Measurements from ENCODE around the gene NOP56. TPM values are rescaled to one million over a fixed set of nuclear protein-coding genes. Genes with fewer than 3 reads are reported as not detected.

Gene NOP56
- polyA plus RNA-seq, 4 donors, result 47.2 to 162 (median 98.7) TPM

DNA sequence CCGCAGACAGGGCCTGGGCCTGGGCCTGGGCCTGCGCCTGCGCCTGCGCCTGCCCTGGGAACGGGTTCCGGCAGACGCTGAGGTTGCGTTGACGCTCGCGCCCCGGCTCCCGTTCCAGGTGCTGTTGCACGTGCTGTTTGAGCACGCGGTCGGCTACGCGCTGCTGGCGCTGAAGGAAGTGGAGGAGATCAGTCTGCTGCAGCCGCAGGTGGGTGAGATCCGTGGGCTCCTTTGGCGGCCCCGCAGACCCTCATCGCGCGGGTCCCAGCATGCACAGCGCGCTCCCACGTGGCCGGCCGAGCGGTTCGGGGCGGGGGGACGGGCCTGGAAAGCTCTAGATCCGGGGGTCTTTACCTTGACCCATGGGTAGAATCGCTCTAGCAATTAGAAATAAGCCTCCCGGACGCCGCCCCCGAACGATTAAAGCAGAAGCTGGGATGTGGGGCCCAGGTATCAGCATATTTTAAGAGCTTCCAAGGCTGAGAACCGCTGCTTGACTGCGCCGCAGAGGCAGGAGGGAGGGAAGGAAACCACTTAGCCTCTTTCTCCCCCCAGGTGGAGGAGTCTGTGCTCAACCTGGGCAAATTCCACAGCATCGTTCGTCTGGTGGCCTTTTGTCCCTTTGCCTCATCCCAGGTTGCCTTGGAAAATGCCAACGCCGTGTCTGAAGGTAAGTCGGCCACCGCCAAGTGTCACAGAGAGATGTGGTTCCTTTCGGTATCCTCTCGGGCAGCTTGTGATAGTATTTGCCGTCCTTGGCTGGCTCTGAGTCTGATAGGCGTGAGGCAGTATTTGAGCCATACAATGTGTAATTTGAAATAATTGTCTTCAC is 508 bp downstream of the NOP56 start:
- Histone ChIP-seq H3K4me3 (ENCODE audit: low read depth in 1 of 3, low read length in 3 of 3) (peak overlapping the region; percentile 69 to 95 (median 72)), H3K9me3 (ENCODE audit: control insufficient read depth in 2 of 2, insufficient read depth in 1 of 2, low read depth in 1 of 2, low read length in 1 of 2) (no peaks in the 10 kb centered on the region), H3K27ac (ENCODE audit: low read depth in 1 of 3, low read length in 2 of 3) (peak overlapping the region; percentile 3 to 72 (median 56)), H3K36me3 (ENCODE audit: control insufficient read depth in 3 of 3, insufficient read depth in 2 of 3, low read depth in 1 of 3, low read length in 3 of 3) (peaks cover 6 to 43% (median 17%) of the 10 kb centered on the region in 3 donors), H3K4me1 (ENCODE audit: control insufficient read depth in 3 of 3, insufficient read depth in 2 of 3, low read depth in 1 of 3, low read length in 2 of 3) (peaks cover 0 to 10% (median 0%) of the 10 kb centered on the region in 3 donors), H3K27me3 (ENCODE audit: control insufficient read depth in 3 of 3, insufficient read depth in 3 of 3, low read length in 3 of 3) (no peaks in the 10 kb centered on the region)
- DNase-seq (peak; percentile 47 to 56), FAIRE-seq (no peak)
- 0 to 1% (median 0%) methylated on average over 55 to 56 of the region's 56 CpGs for WGBS, 3 donors

GRCh38 chr20:2653556-2654383 is 1.3 kb downstream of the NOP56 start:
- Histone ChIP-seq H3K36me3 (ENCODE audit: control insufficient read depth in 3 of 3, insufficient read depth in 2 of 3, low read depth in 1 of 3, low read length in 3 of 3) (peaks cover 11 to 51% (median 17%) of the 10 kb centered on the region in 3 donors), H3K4me3 (ENCODE audit: low read depth in 1 of 3, low read length in 3 of 3) (peak overlapping the region; percentile 69 to 95 (median 72)), H3K4me1 (ENCODE audit: control insufficient read depth in 3 of 3, insufficient read depth in 2 of 3, low read depth in 1 of 3, low read length in 2 of 3) (peaks cover 0 to 10% (median 0%) of the 10 kb centered on the region in 3 donors), H3K9me3 (ENCODE audit: control insufficient read depth in 2 of 2, insufficient read depth in 1 of 2, low read depth in 1 of 2, low read length in 1 of 2) (no peaks in the 10 kb centered on the region), H3K27ac (ENCODE audit: low read depth in 1 of 3, low read length in 2 of 3) (peak overlapping the region in 1 of 3 donors; percentile 72), H3K27me3 (ENCODE audit: control insufficient read depth in 3 of 3, insufficient read depth in 3 of 3, low read length in 3 of 3) (no peaks in the 10 kb centered on the region)
- 11 to 21% (median 16%) methylated on average over 24 of the region's 24 CpGs for WGBS, 3 donors
- DNase-seq, result no peak
- FAIRE-seq, result no peak

DNA sequence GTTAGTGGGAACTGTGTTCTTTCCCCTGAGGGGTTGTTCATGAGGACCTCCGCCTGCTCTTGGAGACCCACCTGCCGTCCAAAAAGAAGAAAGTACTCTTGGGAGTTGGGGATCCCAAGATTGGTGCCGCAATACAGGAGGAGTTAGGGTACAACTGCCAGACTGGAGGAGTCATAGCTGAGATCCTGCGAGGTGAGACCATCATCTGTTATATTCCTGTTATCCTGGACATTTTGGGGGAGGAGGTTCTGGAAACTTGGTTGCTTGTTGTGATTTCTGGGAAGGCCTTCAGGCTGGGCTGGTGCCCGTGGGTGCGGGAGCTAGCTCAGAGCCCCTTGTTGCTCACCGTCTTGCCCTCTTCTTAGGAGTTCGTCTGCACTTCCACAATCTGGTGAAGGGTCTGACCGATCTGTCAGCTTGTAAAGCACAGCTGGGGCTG is 2.0 kb downstream of the NOP56 start:
- Histone ChIP-seq H3K9me3 (ENCODE audit: control insufficient read depth in 2 of 2, insufficient read depth in 1 of 2, low read depth in 1 of 2, low read length in 1 of 2) (no peaks in the 10 kb centered on the region), H3K27ac (ENCODE audit: low read depth in 1 of 3, low read length in 2 of 3) (no peak overlapping the region), H3K4me3 (ENCODE audit: low read depth in 1 of 3, low read length in 3 of 3) (peak overlapping the region in 1 of 3 donors; percentile 95), H3K36me3 (ENCODE audit: control insufficient read depth in 3 of 3, insufficient read depth in 2 of 3, low read depth in 1 of 3, low read length in 3 of 3) (peaks cover 15 to 58% (median 17%) of the 10 kb centered on the region in 3 donors), H3K4me1 (ENCODE audit: control insufficient read depth in 3 of 3, insufficient read depth in 2 of 3, low read depth in 1 of 3, low read length in 2 of 3) (peaks cover 0 to 10% (median 0%) of the 10 kb centered on the region in 3 donors), H3K27me3 (ENCODE audit: control insufficient read depth in 3 of 3, insufficient read depth in 3 of 3, low read length in 3 of 3) (no peaks in the 10 kb centered on the region)
- DNase-seq (no peak), FAIRE-seq (no peak)
- 63 to 75% (median 70%) methylated on average over 9 of the region's 9 CpGs for WGBS, 3 donors

DNA sequence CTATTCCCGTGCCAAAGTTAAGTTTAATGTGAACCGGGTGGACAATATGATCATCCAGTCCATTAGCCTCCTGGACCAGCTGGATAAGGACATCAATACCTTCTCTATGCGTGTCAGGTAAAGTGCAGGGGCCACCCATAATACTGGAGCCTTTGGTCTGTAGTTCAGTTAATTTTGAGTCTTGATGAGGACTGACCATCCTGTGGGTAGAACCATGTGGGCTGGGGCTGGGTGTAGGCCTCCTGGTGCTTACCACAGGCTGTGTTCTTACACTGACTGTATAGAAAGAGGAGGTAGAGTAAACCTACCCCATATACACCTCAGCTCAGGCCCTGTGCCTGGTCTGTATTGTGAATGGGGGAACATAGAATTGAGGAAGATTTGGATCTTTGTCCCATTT is 2.4 kb downstream of the NOP56 start:
- peaks cover 0 to 10% (median 0%) of the 10 kb centered on the region in 3 donors for H3K4me1 ChIP-seq (ENCODE audit: control insufficient read depth in 3 of 3, insufficient read depth in 2 of 3, low read depth in 1 of 3, low read length in 2 of 3)
- FAIRE-seq (no peak), DNase-seq (no peak)
- peaks cover 16 to 62% (median 17%) of the 10 kb centered on the region in 3 donors for H3K36me3 ChIP-seq (ENCODE audit: control insufficient read depth in 3 of 3, insufficient read depth in 2 of 3, low read depth in 1 of 3, low read length in 3 of 3)
- H3K27me3 ChIP-seq (ENCODE audit: control insufficient read depth in 3 of 3, insufficient read depth in 3 of 3, low read length in 3 of 3), result no peaks in the 10 kb centered on the region
- no peaks in the 10 kb centered on the region for H3K9me3 ChIP-seq (ENCODE audit: control insufficient read depth in 2 of 2, insufficient read depth in 1 of 2, low read depth in 1 of 2, low read length in 1 of 2)
- no peak overlapping the region for H3K4me3 ChIP-seq (ENCODE audit: low read depth in 1 of 3, low read length in 3 of 3)
- 70 to 88% (median 77%) methylated on average over 3 of the region's 3 CpGs for WGBS, 3 donors
- no peak overlapping the region for H3K27ac ChIP-seq (ENCODE audit: low read depth in 1 of 3, low read length in 2 of 3)

GRCh38 chr20:2655331-2656116 is 3.1 kb downstream of the NOP56 start:
- Histone ChIP-seq H3K4me3 (ENCODE audit: low read depth in 1 of 3, low read length in 3 of 3) (no peak overlapping the region), H3K4me1 (ENCODE audit: control insufficient read depth in 3 of 3, insufficient read depth in 2 of 3, low read depth in 1 of 3, low read length in 2 of 3) (peaks cover 0 to 10% (median 0%) of the 10 kb centered on the region in 3 donors), H3K27me3 (ENCODE audit: control insufficient read depth in 3 of 3, insufficient read depth in 3 of 3, low read length in 3 of 3) (no peaks in the 10 kb centered on the region), H3K36me3 (ENCODE audit: control insufficient read depth in 3 of 3, insufficient read depth in 2 of 3, low read depth in 1 of 3, low read length in 3 of 3) (peaks cover 16 to 69% (median 17%) of the 10 kb centered on the region in 3 donors), H3K9me3 (ENCODE audit: control insufficient read depth in 2 of 2, insufficient read depth in 1 of 2, low read depth in 1 of 2, low read length in 1 of 2) (no peaks in the 10 kb centered on the region), H3K27ac (ENCODE audit: low read depth in 1 of 3, low read length in 2 of 3) (no peak overlapping the region)
- 88 to 92% (median 91%) methylated on average over 17 of the region's 17 CpGs for WGBS, 3 donors
- FAIRE-seq (no peak), DNase-seq (no peak)

DNA sequence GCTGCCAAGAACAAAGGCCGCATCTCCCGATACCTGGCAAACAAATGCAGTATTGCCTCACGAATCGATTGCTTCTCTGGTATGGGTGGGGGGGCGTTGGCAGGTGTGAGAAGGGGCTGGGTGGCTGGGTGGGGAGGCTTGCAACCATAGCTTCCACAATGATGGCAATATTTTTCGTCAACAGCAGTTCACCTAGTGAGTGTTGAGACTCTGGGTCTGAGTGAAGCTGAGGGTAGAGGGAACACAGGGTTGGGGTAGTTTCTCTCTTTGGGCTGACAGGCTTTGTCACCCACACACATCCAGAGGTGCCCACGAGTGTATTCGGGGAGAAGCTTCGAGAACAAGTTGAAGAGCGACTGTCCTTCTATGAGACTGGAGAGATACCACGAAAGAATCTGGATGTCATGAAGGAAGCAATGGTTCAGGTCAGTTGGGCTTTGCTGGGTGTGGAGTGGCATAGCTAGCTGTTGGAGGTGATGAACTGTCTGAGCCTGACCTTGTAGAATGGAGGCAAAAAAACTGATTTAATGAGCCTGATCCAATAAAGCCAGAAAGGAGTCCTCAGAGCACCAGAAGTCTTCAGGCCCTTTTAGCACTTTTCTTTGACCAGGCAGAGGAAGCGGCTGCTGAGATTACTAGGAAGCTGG is 4.2 kb downstream of the NOP56 start:
- H3K36me3 ChIP-seq (ENCODE audit: control insufficient read depth in 3 of 3, insufficient read depth in 2 of 3, low read depth in 1 of 3, low read length in 3 of 3), result peaks cover 17 to 74% (median 18%) of the 10 kb centered on the region in 3 donors
- FAIRE-seq, result no peak
- H3K4me1 ChIP-seq (ENCODE audit: control insufficient read depth in 3 of 3, insufficient read depth in 2 of 3, low read depth in 1 of 3, low read length in 2 of 3), result peaks cover 0 to 10% (median 0%) of the 10 kb centered on the region in 3 donors

GRCh38 chr20:2657241-2657640 is 4.8 kb downstream of the NOP56 start:
- no peaks in the 10 kb centered on the region for H3K9me3 ChIP-seq (ENCODE audit: control insufficient read depth in 2 of 2, insufficient read depth in 1 of 2, low read depth in 1 of 2, low read length in 1 of 2)
- H3K4me1 ChIP-seq (ENCODE audit: control insufficient read depth in 3 of 3, insufficient read depth in 2 of 3, low read depth in 1 of 3, low read length in 2 of 3), result peaks cover 0 to 10% (median 0%) of the 10 kb centered on the region in 3 donors
- 72 to 76% (median 73%) methylated on average over 5 of the region's 5 CpGs for WGBS, 3 donors
- no peak overlapping the region for H3K4me3 ChIP-seq (ENCODE audit: low read depth in 1 of 3, low read length in 3 of 3)
- H3K36me3 ChIP-seq (ENCODE audit: control insufficient read depth in 3 of 3, insufficient read depth in 2 of 3, low read depth in 1 of 3, low read length in 3 of 3), result peaks cover 17 to 76% (median 18%) of the 10 kb centered on the region in 3 donors
- H3K27me3 ChIP-seq (ENCODE audit: control insufficient read depth in 3 of 3, insufficient read depth in 3 of 3, low read length in 3 of 3), result no peaks in the 10 kb centered on the region
- DNase-seq (no peak), FAIRE-seq (no peak)
- H3K27ac ChIP-seq (ENCODE audit: low read depth in 1 of 3, low read length in 2 of 3), result no peak overlapping the region

More for the DNA sequence above, 4.2 kb downstream of the NOP56 start:
- H3K27ac ChIP-seq (ENCODE audit: low read depth in 1 of 3, low read length in 2 of 3), result no peak overlapping the region
- WGBS, 3 donors, result 84 to 90% (median 87%) methylated on average over 12 of the region's 12 CpGs
- H3K9me3 ChIP-seq (ENCODE audit: control insufficient read depth in 2 of 2, insufficient read depth in 1 of 2, low read depth in 1 of 2, low read length in 1 of 2), result no peaks in the 10 kb centered on the region
- no peak overlapping the region for H3K4me3 ChIP-seq (ENCODE audit: low read depth in 1 of 3, low read length in 3 of 3)
- no peak for DNase-seq
- H3K27me3 ChIP-seq (ENCODE audit: control insufficient read depth in 3 of 3, insufficient read depth in 3 of 3, low read length in 3 of 3), result no peaks in the 10 kb centered on the region

All from small intestine (tissue), 7 donors.